Neutrophil (primary cell): ENCODE results near the gene ANKRD24.
"Not testable (repeated sequence)": the region's sequence is repeated elsewhere in the genome, so short reads cannot be mapped to it uniquely, and the experiment has no call there.

Experiments
- H3K27ac ChIP-seq: fragments of 200-600 bp; sonication (generic); 2 replicates; pipeline ENCODE4 v1.5.1; 2016; ENCODE audit warnings: mild to moderate bottlenecking, moderate library complexity
- H3K27me3 ChIP-seq: fragments of 200-600 bp; sonication (generic); 2 replicates; pipeline ENCODE4 v1.6.0; 2016; ENCODE audit warnings: mild to moderate bottlenecking
- H3K36me3 ChIP-seq: fragments of 200-600 bp; sonication (generic); 2 replicates; pipeline ENCODE4 v1.5.1; 2017
- H3K4me1 ChIP-seq, 2 experiments: fragments of 200-600 bp in 1 of 2; sonication (generic) in 1 of 2; 1 replicate in 1 of 2; 2 replicates in 1 of 2; pipeline versions ENCODE4 v1.5.1 to v1.6.1; 2013 to 2016; ENCODE audit warnings: low read depth in 1 of 2, low read length in 1 of 2, mild to moderate bottlenecking in 1 of 2, moderate library complexity in 1 of 2; ENCODE audit not compliant: control insufficient read depth in 1 of 2, insufficient read depth in 1 of 2
- H3K4me3 ChIP-seq, 2 experiments: fragments of 200-600 bp in 1 of 2; sonication (generic) in 1 of 2; 1 replicate in 1 of 2; 2 replicates in 1 of 2; pipeline ENCODE4 v1.5.1; 2013 to 2016; ENCODE audit warnings: low read depth in 1 of 2, low read length in 1 of 2, mild to moderate bottlenecking in 1 of 2, moderate library complexity in 1 of 2
- H3K9me3 ChIP-seq: fragments of 200-600 bp; sonication (generic); 2 replicates; pipeline ENCODE4 v1.5.1; 2016
- CTCF ChIP-seq: fragments of 200-600 bp; sonication (generic); IDR thresholded peaks from 2 replicates; pipeline ENCODE4 v1.5.1; 2016; ENCODE audit warnings: antibody characterized with exemption

ANKRD24 gene

GRCh38 chr19:4227771-4228170 lies 45.3 kb downstream of the ANKRD24 start:
- Histone ChIP-seq H3K27ac (no peak overlapping the region), H3K36me3 (no peaks in the 10 kb centered on the region), H3K4me3 (no peak overlapping the region), H3K4me1 (no peaks in the 10 kb centered on the region), H3K27me3 (peaks cover 22% of the 10 kb centered on the region), H3K9me3 (no peaks in the 10 kb centered on the region)
- TF ChIP-seq CTCF = no peak

GRCh38 chr19:4228765-4229178 lies 46.3 kb downstream of the ANKRD24 start:
- no peaks in the 10 kb centered on the region for H3K9me3 ChIP-seq
- no peaks in the 10 kb centered on the region for H3K36me3 ChIP-seq
- TF ChIP-seq CTCF = no peak
- no peaks in the 10 kb centered on the region for H3K4me1 ChIP-seq
- peaks cover 22% of the 10 kb centered on the region for H3K27me3 ChIP-seq
- H3K4me3 ChIP-seq = no peak overlapping the region
- H3K27ac ChIP-seq = no peak overlapping the region

- H3K4me1 ChIP-seq = no peaks in the 10 kb centered on the region
- H3K9me3 ChIP-seq = no peaks in the 10 kb centered on the region
- H3K27me3 ChIP-seq = peaks cover 22% of the 10 kb centered on the region
- no peaks in the 10 kb centered on the region for H3K36me3 ChIP-seq
- no peak within 1 kb of the TSS for H3K4me3 ChIP-seq
- TF ChIP-seq CTCF = no peak
- no peak within 1 kb of the TSS for H3K27ac ChIP-seq
These were observed 46.9 kb downstream of the ANKRD24 start, which contains the start of gene EBI3 for GRCh38 chr19:4229179-4229931. Gene EBI3, plus strand, starts transcription at chr19:4229523. Its CDS starts 28 bp downstream, at chr19:4229551.

- H3K27me3 ChIP-seq = peaks cover 30% of the 10 kb centered on the region
- not testable (repeated sequence) for H3K36me3 ChIP-seq, H3K27ac ChIP-seq, H3K9me3 ChIP-seq, H3K4me1 ChIP-seq, H3K4me3 ChIP-seq
These were observed 47.7 kb downstream of the ANKRD24 start for GRCh38 chr19:4230237-4230636.

- H3K36me3 ChIP-seq, H3K9me3 ChIP-seq, H3K27ac ChIP-seq, H3K4me1 ChIP-seq, H3K4me3 ChIP-seq: not testable (repeated sequence)
- H3K27me3 ChIP-seq = peaks cover 32% of the 10 kb centered on the region
These were observed 49.0 kb downstream of the ANKRD24 start for GRCh38 chr19:4231521-4231920.

- not testable (repeated sequence) for H3K4me1 ChIP-seq, H3K27ac ChIP-seq, H3K4me3 ChIP-seq, H3K36me3 ChIP-seq, H3K9me3 ChIP-seq
- H3K27me3 ChIP-seq = peaks cover 32% of the 10 kb centered on the region
These were observed 49.6 kb downstream of the ANKRD24 start for GRCh38 chr19:4232139-4232538.

- Histone ChIP-seq H3K36me3 (no peaks in the 10 kb centered on the region), H3K4me3 (no peak overlapping the region), H3K27me3 (peaks cover 32% of the 10 kb centered on the region), H3K27ac (no peak overlapping the region), H3K4me1 (no peaks in the 10 kb centered on the region), H3K9me3 (no peaks in the 10 kb centered on the region)
- TF ChIP-seq CTCF = no peak
These were observed 50.3 kb downstream of the ANKRD24 start for GRCh38 chr19:4232614-4233281.
